Stimulated activated naive CD4-positive, alpha-beta T cell treated with Interleukin-2 at 50 U/mL for 16 hours (primary cell): ENCODE measurements around the gene CNIH3.
"Not testable (repeated sequence)": the region's sequence is repeated elsewhere in the genome, so short reads cannot be mapped to it uniquely, and the experiment has no call there.

Experiments
- DNase-seq: peaks from one replicate; lab custom pipeline; 2025; lab: John Stamatoyannopoulos, UW

CNIH3 gene

GRCh38 chr1:224689374-224689773 lies 73.3 kb downstream of the CNIH3 start:
- no peak for DNase-seq

GRCh38 chr1:224690576-224690975 lies 74.5 kb downstream of the CNIH3 start:
- no peak for DNase-seq

- DNase-seq, result no peak
Observed at GRCh38 chr1:224691148-224691925, 75.2 kb downstream of the CNIH3 start.

DNA sequence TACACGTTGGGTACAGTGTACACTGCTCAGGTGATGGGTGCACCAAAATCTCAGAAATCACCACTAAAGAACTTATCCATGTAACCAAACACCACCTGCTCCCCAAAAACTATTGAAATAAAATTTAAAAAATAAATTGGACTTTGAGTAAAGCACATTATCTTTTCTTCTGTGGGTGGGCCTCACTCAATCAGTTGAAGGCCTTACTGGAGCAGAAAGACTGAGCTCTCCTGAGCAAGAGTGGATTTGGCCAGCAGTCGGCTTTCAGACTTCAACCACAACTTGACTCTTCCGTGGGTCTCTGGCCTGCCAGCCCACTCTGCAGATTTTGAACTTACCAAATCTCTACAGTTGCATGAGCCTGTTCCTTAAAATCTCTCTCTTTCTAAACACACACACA lies 78.9 kb downstream of the CNIH3 start:
- DNase-seq, result no peak

GRCh38 chr1:224696021-224696420 lies 79.9 kb downstream of the CNIH3 start:
- no peak for DNase-seq

GRCh38 chr1:224696891-224697765 lies 81.0 kb downstream of the CNIH3 start:
- no peak for DNase-seq

DNA sequence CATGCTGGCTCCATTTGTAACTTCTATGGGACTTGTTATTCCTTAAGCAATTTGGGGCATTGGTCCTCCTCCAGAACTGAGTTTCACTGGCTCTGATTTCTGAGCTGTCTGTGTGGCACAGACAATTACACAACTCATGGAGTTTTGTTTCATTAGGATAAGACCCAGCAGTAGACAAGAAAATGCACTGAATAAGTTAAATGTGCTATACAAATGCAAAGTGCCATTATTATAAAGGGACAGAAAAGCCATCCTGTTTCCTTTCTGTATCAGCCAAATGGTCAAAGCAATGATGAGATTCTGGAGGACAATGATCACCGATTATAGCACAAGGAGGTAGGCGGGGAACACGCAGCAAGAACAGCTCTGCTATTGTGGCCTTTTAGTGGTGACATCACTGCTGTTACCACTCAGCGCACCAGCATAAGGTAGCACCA lies 81.9 kb downstream of the CNIH3 start:
- no peak for DNase-seq

GRCh38 chr1:224700918-224701531 lies 84.9 kb downstream of the CNIH3 start:
- no peak for DNase-seq

GRCh38 chr1:224703702-224704101 lies 87.6 kb downstream of the CNIH3 start:
- DNase-seq, result no peak

- no peak for DNase-seq
Observed at GRCh38 chr1:224704107-224704735, 88.1 kb downstream of the CNIH3 start.

DNA sequence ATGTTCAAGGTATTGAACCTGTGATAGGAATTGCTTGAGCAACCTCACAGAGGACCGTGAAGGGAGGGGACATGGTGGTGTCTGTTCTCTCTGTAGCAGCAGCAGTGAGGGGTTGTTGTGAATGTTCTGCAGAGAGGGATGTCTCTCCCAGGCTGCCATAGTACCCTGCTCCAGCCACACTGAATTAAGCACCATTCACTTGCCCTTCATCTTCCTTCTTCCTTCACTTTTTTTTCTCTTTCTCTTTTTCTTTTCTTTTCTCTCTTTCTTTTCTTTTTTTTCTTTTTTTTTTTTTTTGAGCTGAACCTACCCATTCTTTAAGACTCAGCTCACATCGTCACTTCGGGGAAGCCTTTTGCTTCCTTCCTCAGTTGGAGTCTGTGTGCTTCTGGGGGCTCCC lies 89.5 kb downstream of the CNIH3 start:
- DNase-seq, result no peak

DNA sequence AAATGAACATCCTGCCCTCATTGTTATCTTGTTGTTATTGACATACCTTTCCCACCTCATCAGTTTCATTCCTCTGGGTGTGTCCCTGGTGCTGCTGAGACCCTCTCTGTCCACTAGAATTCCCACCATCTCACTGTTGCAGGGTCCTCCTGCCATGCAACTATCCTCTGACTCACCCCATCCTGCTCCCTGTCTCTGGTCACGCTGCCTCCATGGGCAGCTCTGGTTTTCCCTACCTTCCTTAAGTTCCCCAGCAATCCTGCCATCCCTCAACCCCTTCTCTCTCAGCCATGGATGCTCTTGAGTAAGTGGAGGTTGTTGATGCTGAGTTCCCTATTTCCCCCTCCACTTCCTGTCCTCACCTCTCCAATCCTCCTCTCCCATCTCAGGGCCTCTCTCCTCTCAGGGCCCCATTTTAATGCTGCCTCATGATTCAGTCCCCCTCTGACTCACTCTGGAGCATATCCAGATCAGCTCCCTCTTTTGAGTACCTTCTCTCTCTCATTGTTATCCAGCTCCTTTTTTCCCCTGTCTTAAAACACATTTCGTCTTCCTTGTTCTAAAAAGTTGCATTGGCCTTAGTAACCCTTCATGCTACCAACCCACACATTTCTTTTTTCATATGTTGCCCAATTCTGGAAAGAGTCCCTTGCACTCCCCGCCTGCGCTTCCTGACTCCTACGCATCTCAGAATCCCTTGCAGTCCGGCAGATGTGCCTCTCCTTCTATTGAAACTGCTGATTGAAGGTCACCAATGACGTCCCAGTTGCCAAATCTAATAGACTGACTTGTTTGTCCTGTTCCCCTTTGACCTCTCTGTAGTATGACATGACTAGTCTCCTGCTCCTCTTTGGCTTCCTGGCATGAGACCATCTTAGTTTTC lies 92.0 kb downstream of the CNIH3 start:
- no peak for DNase-seq

GRCh38 chr1:224710196-224710595 lies 94.1 kb downstream of the CNIH3 start:
- DNase-seq, result no peak

GRCh38 chr1:224711231-224711756 lies 95.2 kb downstream of the CNIH3 start:
- DNase-seq, result not testable (repeated sequence)

DNA sequence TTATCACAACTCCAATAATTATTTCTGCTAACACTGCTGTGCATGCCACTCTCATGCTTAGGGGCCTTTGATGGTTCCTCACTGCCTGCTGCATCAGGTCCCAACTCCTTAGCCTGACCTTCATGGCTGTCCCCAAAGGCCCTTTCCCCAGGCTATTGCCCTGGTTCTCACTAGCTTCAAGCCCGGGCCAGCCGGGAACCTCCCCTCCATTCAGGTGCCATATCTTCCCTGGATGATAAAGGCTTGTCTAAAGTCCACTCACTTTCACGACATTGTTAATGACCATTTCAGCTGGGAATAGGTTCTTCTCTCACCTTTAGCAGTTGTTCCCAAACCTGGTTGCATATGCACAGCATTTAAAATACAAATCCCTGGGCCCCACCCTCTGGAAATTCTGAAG lies 95.8 kb downstream of the CNIH3 start:
- DNase-seq, result no peak

GRCh38 chr1:224713228-224713627 lies 97.1 kb downstream of the CNIH3 start:
- no peak for DNase-seq

GRCh38 chr1:224714553-224714952 lies 98.4 kb downstream of the CNIH3 start:
- no peak for DNase-seq

GRCh38 chr1:224718470-224719053 lies 102.4 kb downstream of the CNIH3 start:
- DNase-seq, result no peak

DNA sequence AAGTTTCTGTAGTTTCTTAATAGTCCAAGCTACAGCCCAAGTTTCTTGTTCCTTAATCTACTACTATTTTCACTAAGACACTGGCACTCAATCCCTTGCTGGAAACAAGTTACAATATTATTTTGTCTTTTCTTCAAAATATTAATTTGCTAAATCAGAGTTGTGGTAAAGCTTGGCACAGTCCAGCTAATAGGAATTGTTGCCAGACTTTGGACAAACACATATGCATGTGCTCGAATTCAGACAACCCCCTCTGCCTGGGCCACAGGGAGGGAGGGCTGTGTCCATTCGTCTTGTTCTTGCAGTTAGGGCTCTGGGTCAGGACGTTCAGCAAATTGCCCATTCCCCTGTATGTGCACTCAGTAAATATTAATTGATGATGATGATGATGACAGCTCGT lies 103.6 kb downstream of the CNIH3 start:
- no peak for DNase-seq

GRCh38 chr1:224720216-224720615 lies 104.1 kb downstream of the CNIH3 start:
- DNase-seq, result no peak

DNA sequence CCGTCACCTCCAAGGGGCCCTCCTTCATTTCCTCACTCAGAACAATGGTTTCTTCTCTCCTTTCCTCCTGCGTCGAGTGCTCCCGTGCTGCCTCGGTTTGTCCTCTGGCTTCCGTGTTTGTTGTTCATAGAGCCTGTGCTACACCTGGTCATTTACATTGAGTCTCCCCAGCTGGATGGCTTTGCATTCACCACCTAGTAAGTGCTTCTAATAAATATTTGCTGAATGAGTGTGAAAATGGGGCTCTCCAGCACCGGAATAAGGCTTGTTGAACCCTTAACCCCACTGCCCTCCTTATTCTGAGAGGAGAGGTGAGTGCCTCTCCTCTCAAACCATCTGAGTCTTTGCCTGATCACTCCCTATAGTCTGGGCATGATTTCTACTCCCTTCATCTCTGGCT lies 104.9 kb downstream of the CNIH3 start:
- no peak for DNase-seq
